Measurements from ENCODE around the gene ATP5PO. TPM values are rescaled to one million over a fixed set of nuclear protein-coding genes. Genes with fewer than 3 reads are reported as not detected.

ATP5PO gene
- total RNA-seq, 1 experiment from 2014 or later: 232 TPM

DNA sequence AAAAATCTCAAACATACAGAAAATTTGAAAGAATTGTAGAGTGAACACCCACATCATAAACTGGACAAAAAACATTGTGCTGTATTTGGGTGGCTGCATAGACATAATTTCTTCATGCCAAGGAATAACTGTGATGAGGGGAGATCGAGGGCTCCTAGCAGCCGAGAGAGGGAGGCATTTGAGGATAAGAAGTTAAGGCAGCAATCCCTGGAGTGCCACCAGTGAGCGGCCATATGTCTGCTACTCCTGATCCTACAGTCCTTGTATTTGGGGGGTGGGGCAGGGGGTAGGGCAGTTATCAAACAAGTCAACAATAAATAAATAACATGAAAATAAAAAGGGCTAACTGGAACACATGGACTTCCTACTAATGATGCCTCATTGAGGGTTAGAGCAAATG is 54.5 kb downstream of the ATP5PO start:
- Histone ChIP-seq H3K4me3 (ENCODE audit: low read depth, low read length) (no peak overlapping the region), H3K4me1 (no peaks in the 10 kb centered on the region), H3K9me3 (no peaks in the 10 kb centered on the region), H3K36me3 (ENCODE audit: control insufficient read depth, insufficient read depth, low read length) (no peaks in the 10 kb centered on the region), H3K27me3 (replicated peaks; ENCODE audit: control insufficient read depth, insufficient read depth, low read length) (no peaks in the 10 kb centered on the region)
- intact Hi-C loops (cut with micrococcal nuclease; ENCODE audit: unreplicated experiment): no loop called here
- no peak overlapping the region for H3K4me3 Mint-ChIP-seq (ENCODE audit: unreplicated experiment)
- POLR2A ChIA-PET: no interaction called here
- no peaks in the 10 kb centered on the region for H3K27me3 Mint-ChIP-seq (ENCODE audit: insufficient read depth, unreplicated experiment)
- TF ChIP-seq, protein P1, sequence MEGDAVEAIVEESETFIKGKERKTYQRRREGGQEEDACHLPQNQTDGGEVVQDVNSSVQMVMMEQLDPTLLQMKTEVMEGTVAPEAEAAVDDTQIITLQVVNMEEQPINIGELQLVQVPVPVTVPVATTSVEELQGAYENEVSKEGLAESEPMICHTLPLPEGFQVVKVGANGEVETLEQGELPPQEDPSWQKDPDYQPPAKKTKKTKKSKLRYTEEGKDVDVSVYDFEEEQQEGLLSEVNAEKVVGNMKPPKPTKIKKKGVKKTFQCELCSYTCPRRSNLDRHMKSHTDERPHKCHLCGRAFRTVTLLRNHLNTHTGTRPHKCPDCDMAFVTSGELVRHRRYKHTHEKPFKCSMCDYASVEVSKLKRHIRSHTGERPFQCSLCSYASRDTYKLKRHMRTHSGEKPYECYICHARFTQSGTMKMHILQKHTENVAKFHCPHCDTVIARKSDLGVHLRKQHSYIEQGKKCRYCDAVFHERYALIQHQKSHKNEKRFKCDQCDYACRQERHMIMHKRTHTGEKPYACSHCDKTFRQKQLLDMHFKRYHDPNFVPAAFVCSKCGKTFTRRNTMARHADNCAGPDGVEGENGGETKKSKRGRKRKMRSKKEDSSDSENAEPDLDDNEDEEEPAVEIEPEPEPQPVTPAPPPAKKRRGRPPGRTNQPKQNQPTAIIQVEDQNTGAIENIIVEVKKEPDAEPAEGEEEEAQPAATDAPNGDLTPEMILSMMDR (IDR thresholded peaks at IDR 0.05; ENCODE audit: insufficient read depth in 1 of 2, low read depth in 1 of 2, low read length in 1 of 2, severe bottlenecking in 1 of 2, unreplicated experiment in 1 of 2): no peak
- CTCF ChIA-PET: no interaction called here
- no peak for DNase-seq
- no peaks in the 10 kb centered on the region for H3K9me3 Mint-ChIP-seq (ENCODE audit: unreplicated experiment)
- no peaks in the 10 kb centered on the region for H3K36me3 Mint-ChIP-seq (ENCODE audit: insufficient read depth, unreplicated experiment)
- no TSS peak for BruUV-seq (replicated peaks)
- H3K27ac Mint-ChIP-seq (ENCODE audit: unreplicated experiment): no peak overlapping the region
- no peaks in the 10 kb centered on the region for H3K4me1 Mint-ChIP-seq (ENCODE audit: low read depth, unreplicated experiment)

DNA sequence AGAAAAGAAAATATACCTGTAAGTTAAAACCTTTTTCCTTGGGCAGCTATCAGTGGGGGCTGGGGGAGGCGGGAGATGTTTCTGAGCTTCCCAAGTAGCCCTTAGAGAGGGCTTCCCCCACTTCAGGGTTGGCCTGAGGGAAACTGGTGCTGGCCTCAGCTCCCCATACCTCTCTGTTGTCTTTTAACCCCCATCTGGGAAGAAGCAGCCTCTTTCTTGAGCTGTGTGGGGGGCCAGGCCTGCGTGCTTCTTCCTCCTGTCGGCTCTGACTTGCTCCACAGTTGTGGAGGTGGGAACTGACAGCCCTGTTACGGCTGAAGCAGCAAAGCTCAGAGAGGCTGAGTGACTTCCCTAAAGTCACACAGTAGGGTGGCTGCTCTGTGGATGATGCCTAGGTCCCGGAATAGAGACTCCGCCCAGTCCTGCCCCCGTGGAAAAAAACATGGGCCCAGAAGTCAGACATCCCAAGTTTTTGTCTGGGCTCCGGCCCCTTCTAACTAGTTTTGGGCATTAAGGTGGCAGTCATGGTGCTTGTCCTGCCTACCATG is 55.2 kb downstream of the ATP5PO start:
- TF ChIP-seq, protein P1 (IDR thresholded peaks at IDR 0.05; ENCODE audit: insufficient read depth in 1 of 2, low read depth in 1 of 2, low read length in 1 of 2, severe bottlenecking in 1 of 2, unreplicated experiment in 1 of 2): no peak
- no TSS peak for BruUV-seq (replicated peaks)
- Histone ChIP-seq H3K36me3 (ENCODE audit: control insufficient read depth, insufficient read depth, low read length) (no peaks in the 10 kb centered on the region), H3K4me3 (ENCODE audit: low read depth, low read length) (no peak overlapping the region), H3K4me1 (no peaks in the 10 kb centered on the region), H3K27me3 (replicated peaks; ENCODE audit: control insufficient read depth, insufficient read depth, low read length) (no peaks in the 10 kb centered on the region), H3K9me3 (no peaks in the 10 kb centered on the region)
- Mint-ChIP-seq H3K4me1 (ENCODE audit: low read depth, unreplicated experiment) (no peaks in the 10 kb centered on the region), H3K27ac (ENCODE audit: unreplicated experiment) (no peak overlapping the region), H3K9me3 (ENCODE audit: unreplicated experiment) (no peaks in the 10 kb centered on the region), H3K36me3 (ENCODE audit: insufficient read depth, unreplicated experiment) (no peaks in the 10 kb centered on the region), H3K4me3 (ENCODE audit: unreplicated experiment) (no peak overlapping the region), H3K27me3 (ENCODE audit: insufficient read depth, unreplicated experiment) (no peaks in the 10 kb centered on the region)
- ChIA-PET POLR2A (no interaction called here), CTCF (no interaction called here)
- intact Hi-C loops (cut with micrococcal nuclease; ENCODE audit: unreplicated experiment): no loop called here
- no peak for DNase-seq

DNA sequence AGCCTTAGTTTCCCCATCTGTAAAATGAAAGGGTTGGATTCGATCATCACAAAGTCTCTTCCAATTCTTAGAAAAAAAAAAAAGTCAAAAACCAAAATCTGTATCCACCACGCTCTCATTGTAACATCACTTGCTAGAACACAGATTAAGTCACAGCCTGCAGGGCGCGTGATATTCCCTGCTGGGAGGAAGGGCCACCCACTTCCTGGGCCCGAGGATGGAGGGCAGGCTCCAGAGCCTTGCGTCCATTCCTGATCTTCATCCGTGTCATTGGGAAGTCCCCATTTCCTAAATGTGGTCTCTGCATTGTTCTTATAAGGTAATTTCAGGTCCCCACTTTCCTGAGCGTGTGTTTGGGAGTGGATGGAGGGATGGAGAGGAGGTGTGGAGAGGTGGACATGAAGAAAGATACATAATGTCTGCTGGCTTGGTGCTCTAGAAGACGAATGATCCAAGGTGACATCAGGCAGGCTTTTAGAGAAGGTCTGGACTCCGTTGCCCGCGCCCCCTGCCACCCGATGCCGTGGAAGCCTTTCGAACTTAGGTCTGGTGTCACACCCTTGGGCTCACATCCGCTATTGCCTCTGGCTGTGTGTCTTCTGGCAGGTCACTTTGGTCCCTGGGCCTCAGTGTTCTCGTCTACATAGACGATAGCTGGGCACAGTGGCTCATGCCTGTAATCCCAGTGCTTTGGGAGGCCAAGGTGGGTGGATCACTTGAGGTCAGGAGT is 56.1 kb downstream of the ATP5PO start:
- POLR2A ChIA-PET: no interaction called here
- BruUV-seq (replicated peaks): no TSS peak
- H3K4me1 Mint-ChIP-seq (ENCODE audit: low read depth, unreplicated experiment): no peaks in the 10 kb centered on the region

More for the DNA sequence above, 56.1 kb downstream of the ATP5PO start:
- H3K36me3 ChIP-seq (ENCODE audit: control insufficient read depth, insufficient read depth, low read length): no peaks in the 10 kb centered on the region
- H3K4me3 ChIP-seq (ENCODE audit: low read depth, low read length): no peak overlapping the region
- CTCF ChIA-PET: no interaction called here
- Mint-ChIP-seq H3K36me3 (ENCODE audit: insufficient read depth, unreplicated experiment) (no peaks in the 10 kb centered on the region), H3K9me3 (ENCODE audit: unreplicated experiment) (no peaks in the 10 kb centered on the region), H3K4me3 (ENCODE audit: unreplicated experiment) (no peak overlapping the region), H3K27me3 (ENCODE audit: insufficient read depth, unreplicated experiment) (no peaks in the 10 kb centered on the region), H3K27ac (ENCODE audit: unreplicated experiment) (no peak overlapping the region)
- no peak for DNase-seq
- intact Hi-C loops (cut with micrococcal nuclease; ENCODE audit: unreplicated experiment): no loop called here
- H3K27me3 ChIP-seq (replicated peaks; ENCODE audit: control insufficient read depth, insufficient read depth, low read length): no peaks in the 10 kb centered on the region
- H3K4me1 ChIP-seq: 0 out of 2 replicates have a peak, but pooled peaks cover 4% of the 10 kb centered on the region
- no peaks in the 10 kb centered on the region for H3K9me3 ChIP-seq
- TF ChIP-seq, protein P1 (IDR thresholded peaks at IDR 0.05; ENCODE audit: insufficient read depth in 1 of 2, low read depth in 1 of 2, low read length in 1 of 2, severe bottlenecking in 1 of 2, unreplicated experiment in 1 of 2): no peak

Measured in Caco-2 (cell line).